NOMO-1 treated with DMSO at 0.1 percent for 48 hours (cell line): Measurements from ENCODE around the gene ARIH2.

Source experiments
- DNase-seq: peaks from one replicate; lab custom pipeline; 2025; ENCODE audit not compliant: unreplicated experiment; lab: John Stamatoyannopoulos, UW

ARIH2 gene

GRCh38 chr3:48928679-48929078, 10.0 kb downstream of the ARIH2 start:
- DNase-seq: no peak

GRCh38 chr3:48929358-48930035, 10.9 kb downstream of the ARIH2 start:
- DNase-seq: no peak

GRCh38 chr3:48930590-48930989, 11.9 kb downstream of the ARIH2 start:
- DNase-seq: no peak

- no peak for DNase-seq
These were observed 13.4 kb downstream of the ARIH2 start for GRCh38 chr3:48931944-48932580.

GRCh38 chr3:48934333-48934991, 15.8 kb downstream of the ARIH2 start:
- no peak for DNase-seq

- no peak for DNase-seq
These were observed 16.9 kb downstream of the ARIH2 start for GRCh38 chr3:48935530-48935929.

- DNase-seq: no peak
These were observed 19.5 kb downstream of the ARIH2 start for GRCh38 chr3:48938156-48938555.

- no peak for DNase-seq
These were observed 20.0 kb downstream of the ARIH2 start for GRCh38 chr3:48938689-48939088.

- no peak for DNase-seq
These were observed 26.8 kb downstream of the ARIH2 start for GRCh38 chr3:48945432-48945831.

GRCh38 chr3:48945891-48946549, 27.4 kb downstream of the ARIH2 start:
- no peak for DNase-seq

- no peak for DNase-seq
These were observed 30.7 kb downstream of the ARIH2 start for GRCh38 chr3:48949376-48949717.

- DNase-seq: no peak
These were observed 31.4 kb downstream of the ARIH2 start for GRCh38 chr3:48950051-48950450.

GRCh38 chr3:48951764-48952163, 33.1 kb downstream of the ARIH2 start:
- DNase-seq: peak; percentile 24

GRCh38 chr3:48952510-48953118, 34.0 kb downstream of the ARIH2 start:
- DNase-seq: no peak

GRCh38 chr3:48957006-48957705, 38.5 kb downstream of the ARIH2 start:
- no peak for DNase-seq

GRCh38 chr3:48960841-48961413, 42.3 kb downstream of the ARIH2 start:
- DNase-seq: peak; percentile 32

GRCh38 chr3:48962340-48962739, 43.7 kb downstream of the ARIH2 start:
- no peak for DNase-seq

GRCh38 chr3:48962939-48963338, 44.3 kb downstream of the ARIH2 start:
- DNase-seq: no peak

- no peak for DNase-seq
These were observed 44.9 kb downstream of the ARIH2 start for GRCh38 chr3:48963591-48963990.

- DNase-seq: no peak
These were observed 47.7 kb downstream of the ARIH2 start for GRCh38 chr3:48966367-48966766.
